Neural cell (in vitro differentiated cells): ENCODE results near the gene GPRC5A. TPM values are rescaled to one million over a fixed set of nuclear protein-coding genes. Genes with fewer than 3 reads are reported as not detected.

Experiments
- H2AFZ ChIP-seq: fragments of 200-600, 300-800 bp; sonication (generic), shearing (Covaris generic); 2 replicates; pipeline ENCODE4 v1.6.0; 2014; ENCODE audit warnings: low read depth, mild to moderate bottlenecking, antibody characterized with exemption, low read length, moderate library complexity
- H3F3A ChIP-seq: fragments of 200-600 bp; shearing (Covaris generic); 2 replicates; pipeline ENCODE4 v1.6.1; 2016; ENCODE audit warnings: mild to moderate bottlenecking, moderate library complexity, mixed read lengths, antibody characterized with exemption, low read length; ENCODE audit not compliant: insufficient read depth, poor library complexity, severe bottlenecking
- H3K27ac ChIP-seq: fragments of 200-600, 300-800 bp; sonication (generic), shearing (Covaris generic); 2 replicates; pipeline ENCODE4 v1.5.1; 2014; ENCODE audit warnings: mild to moderate bottlenecking, low read length, moderate library complexity
- H3K27me3 ChIP-seq: fragments of 300-800, 200-600 bp; sonication (generic), shearing (Covaris generic); 2 replicates; pipeline ENCODE4 v1.6.0; 2014; ENCODE audit warnings: mild to moderate bottlenecking, low read depth, low read length, moderate library complexity; ENCODE audit not compliant: insufficient read depth
- H3K36me3 ChIP-seq: fragments of 300-800, 200-600 bp; sonication (generic), shearing (Covaris generic); 2 replicates; pipeline ENCODE4 v1.5.1; 2014; ENCODE audit warnings: mild to moderate bottlenecking, antibody characterized with exemption, low read length, moderate library complexity; ENCODE audit not compliant: insufficient read depth
- H3K4me2 ChIP-seq: fragments of 300-800, 200-600 bp; sonication (generic), shearing (Covaris generic); 2 replicates; pipeline ENCODE4 v1.6.0; 2014; ENCODE audit warnings: mild to moderate bottlenecking, low read length
- H3K4me3 ChIP-seq: fragments of 300-800, 200-600 bp; sonication (generic), shearing (Covaris generic); 2 replicates; pipeline ENCODE4 v1.5.1; 2014; ENCODE audit warnings: mild to moderate bottlenecking, low read length, moderate library complexity
- H3K79me2 ChIP-seq: fragments of 200-600 bp; shearing (Covaris generic); replicated peaks from 2 replicates; pipeline ENCODE4 v1.6.0; 2014; ENCODE audit warnings: mild to moderate bottlenecking, low read length, moderate library complexity; ENCODE audit not compliant: insufficient read depth
- H3K9ac ChIP-seq: fragments of 300-800, 200-600 bp; sonication (generic), shearing (Covaris generic); 2 replicates; pipeline ENCODE4 v1.6.1; 2016; ENCODE audit warnings: mild to moderate bottlenecking, low read length, mixed read lengths
- H3K9me2 ChIP-seq: fragments of 200-600 bp; shearing (Covaris generic); 2 replicates; pipeline ENCODE4 v1.6.1; 2016; ENCODE audit warnings: mild to moderate bottlenecking, low read length, mixed read lengths; ENCODE audit not compliant: insufficient read depth
- H3K9me3 ChIP-seq: fragments of 200-600, 300-800 bp; sonication (generic), shearing (Covaris generic); 2 replicates; pipeline ENCODE4 v1.6.1; 2016; ENCODE audit warnings: mild to moderate bottlenecking, mixed run types, low read length, moderate library complexity, mixed read lengths
- H4K20me1 ChIP-seq: fragments of 200-600 bp; shearing (Covaris generic); 2 replicates; pipeline ENCODE4 v1.6.1; 2016; ENCODE audit warnings: mild to moderate bottlenecking, mixed run types; ENCODE audit not compliant: insufficient read depth
- CTCF ChIP-seq: fragments of 450-650 bp; IDR thresholded peaks from 2 replicates; pipeline ENCODE4 v1.5.1; 2014; ENCODE audit warnings: antibody characterized with exemption, mild to moderate bottlenecking, moderate library complexity; ENCODE audit not compliant: poor library complexity, severe bottlenecking
- EP300 ChIP-seq: fragments of 450-650 bp; conservative IDR thresholded peaks from 2 replicates; pipeline ENCODE4 v1.6.1; 2014; ENCODE audit warnings: antibody characterized with exemption, mild to moderate bottlenecking, moderate library complexity; ENCODE audit not compliant: poor library complexity, severe bottlenecking
- EZH2 ChIP-seq: fragments of 200-600, 300-800 bp; shearing (Covaris generic), sonication (generic); IDR thresholded peaks from 2 replicates; pipeline ENCODE4 v1.6.1; 2014; ENCODE audit warnings: antibody characterized with exemption, low read length, borderline replicate concordance, mild to moderate bottlenecking; ENCODE audit not compliant: insufficient read depth, poor library complexity, severe bottlenecking
- MXI1 ChIP-seq: fragments of 450-650 bp; conservative IDR thresholded peaks from 2 replicates; pipeline ENCODE4 v1.6.1; 2014; ENCODE audit warnings: antibody characterized with exemption, mild to moderate bottlenecking; ENCODE audit not compliant: poor library complexity, severe bottlenecking
- POLR2AphosphoS5 ChIP-seq: IDR thresholded peaks from 2 replicates; pipeline ENCODE4 v1.6.1; 2012
- RAD21 ChIP-seq: fragments of 450-650 bp; conservative IDR thresholded peaks from 2 replicates; pipeline ENCODE4 v1.6.1; 2014; ENCODE audit warnings: antibody characterized with exemption, mild to moderate bottlenecking, moderate library complexity
- REST ChIP-seq: IDR thresholded peaks from 2 replicates; pipeline ENCODE4 v1.6.1; 2012; ENCODE audit warnings: borderline replicate concordance
- SMC3 ChIP-seq: fragments of 450-650 bp; conservative IDR thresholded peaks from 2 replicates; pipeline ENCODE4 v1.6.1; 2014; ENCODE audit warnings: antibody characterized with exemption, mild to moderate bottlenecking, moderate library complexity; ENCODE audit not compliant: poor library complexity
- TAF1 ChIP-seq: IDR thresholded peaks from 2 replicates; pipeline ENCODE4 v1.6.1; 2012; ENCODE audit warnings: low read depth
- polyA plus RNA-seq: library from polyadenylated mRNA; depleted of rRNA; stranded (reverse); fragments of >200 nt; gene quantifications from 2 replicates; pipeline ENCODE4 v1.2.3, GENCODE V29; 2014

GPRC5A gene
- polyA plus RNA-seq, 1 donor from 2014 or later: 0.09 TPM

GRCh38 chr12:12909228-12909994 is 18.0 kb downstream of the GPRC5A start:
- H3K4me3 ChIP-seq: no peak overlapping the region
- no peaks in the 10 kb centered on the region for H4K20me1 ChIP-seq
- H3K9me3 ChIP-seq: no peaks in the 10 kb centered on the region
- H3K9ac ChIP-seq: no peak overlapping the region
- no peaks in the 10 kb centered on the region for H3K27me3 ChIP-seq
- no peak overlapping the region for H3K4me2 ChIP-seq
- H3F3A ChIP-seq: no peaks in the 10 kb centered on the region
- no peak overlapping the region for H3K27ac ChIP-seq
- no peak overlapping the region for H2AFZ ChIP-seq
- no peaks in the 10 kb centered on the region for H3K79me2 ChIP-seq
- H3K36me3 ChIP-seq: no peaks in the 10 kb centered on the region
- TF ChIP-seq RAD21 (no peak), POLR2AphosphoS5 (no peak), EP300 (no peak), EZH2 (no peak), CTCF (no peak), MXI1 (no peak), TAF1 (no peak), REST (no peak), SMC3 (no peak)
- no peaks in the 10 kb centered on the region for H3K9me2 ChIP-seq

- Histone ChIP-seq H3F3A (no peaks in the 10 kb centered on the region), H3K9me2 (no peaks in the 10 kb centered on the region), H3K27ac (no peak overlapping the region), H3K9ac (no peak overlapping the region), H3K36me3 (no peaks in the 10 kb centered on the region), H3K27me3 (no peaks in the 10 kb centered on the region), H3K4me3 (no peak overlapping the region), H3K79me2 (no peaks in the 10 kb centered on the region), H3K4me2 (no peak overlapping the region), H4K20me1 (no peaks in the 10 kb centered on the region), H2AFZ (no peak overlapping the region), H3K9me3 (no peaks in the 10 kb centered on the region)
- no peak for TF ChIP-seq CTCF
- TF ChIP-seq REST: no peak
- no peak for TF ChIP-seq EP300
- no peak for TF ChIP-seq TAF1
- TF ChIP-seq MXI1: no peak
- no peak for TF ChIP-seq SMC3
- TF ChIP-seq RAD21: no peak
- TF ChIP-seq POLR2AphosphoS5: no peak
- no peak for TF ChIP-seq EZH2
These were observed 18.6 kb downstream of the GPRC5A start for GRCh38 chr12:12909995-12910420.
